Measurements from ENCODE around the gene ST3GAL3. TPM values are rescaled to one million over a fixed set of nuclear protein-coding genes. Genes with fewer than 3 reads are reported as not detected.

ST3GAL3 gene
- total and polyA plus RNA-seq, 10 of the 15 experiments (the other 5 are each of a cell fraction or from before 2014, with no cell fraction given): 1.2 to 19.3 (median 11.0) TPM

DNA sequence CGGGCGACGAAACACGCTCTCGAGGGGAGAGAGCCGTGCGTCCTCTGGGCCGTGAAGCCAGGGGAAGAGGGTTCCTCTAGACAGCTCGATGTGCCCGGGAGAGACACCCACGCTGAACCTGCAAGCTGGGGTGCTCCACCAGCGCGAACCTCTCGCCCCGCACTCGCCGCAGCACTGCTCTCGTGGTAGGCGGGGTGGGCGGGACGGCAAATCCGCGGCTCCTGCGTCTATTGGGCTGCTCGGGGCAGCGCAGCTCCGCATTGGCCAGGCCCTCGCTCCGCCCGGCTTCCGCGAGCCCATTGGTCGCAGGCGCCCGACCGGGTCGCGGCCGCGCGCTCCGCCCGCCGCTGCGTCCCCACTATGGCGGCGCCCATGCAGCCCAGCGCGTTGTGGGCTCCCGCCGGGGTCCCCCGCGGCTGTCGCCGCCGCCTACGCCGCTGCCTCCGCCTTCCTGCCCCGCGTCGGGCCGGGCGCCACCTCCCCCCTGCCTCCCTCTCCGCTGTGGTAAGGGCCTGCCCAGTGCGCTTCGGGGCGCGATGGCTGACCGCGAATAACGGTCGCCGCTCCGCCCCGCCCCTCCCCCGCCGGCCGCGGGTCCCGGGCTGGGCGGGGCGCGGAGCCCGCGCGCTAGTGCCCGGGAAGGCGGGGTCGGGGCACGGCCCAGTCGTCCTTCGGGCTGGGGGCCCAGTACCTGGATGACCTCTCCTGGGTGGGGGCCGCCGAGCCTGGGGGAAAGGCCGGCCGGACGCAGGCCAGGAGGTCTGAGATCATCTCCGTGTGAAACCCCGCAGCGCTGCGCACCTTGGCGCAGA, at the start of gene ST3GAL3 (continued):
- TF ChIP-seq BHLHE40 (IDR thresholded peaks at IDR 0.05; ENCODE audit: borderline replicate concordance in 1 of 2, low read depth in 2 of 2, low read length in 1 of 2) (peak in 1 of 2 experiments; percentile 59; a peak in 2 of 4 replicates), ZNF207 (IDR thresholded peaks at IDR 0.05; ENCODE audit: borderline replicate concordance) (0 out of 2 replicates have a peak, but pooled peaks have one; percentile 23), NFXL1 (IDR thresholded peaks at IDR 0.05; ENCODE audit: borderline replicate concordance) (0 out of 2 replicates have a peak, but pooled peaks have one; percentile 41), SIX5 (IDR thresholded peaks at IDR 0.05; ENCODE audit: low read depth, low read length, severe bottlenecking) (peak; percentile 5), FOS (IDR thresholded peaks at IDR 0.05; ENCODE audit: borderline replicate concordance, extremely low read depth, insufficient read length) (peak; percentile 69), POLR2A (IDR thresholded peaks at IDR 0.05; ENCODE audit: low read depth, low read length) (peak; percentile 96), MYB (IDR thresholded peaks at IDR 0.05; ENCODE audit: borderline replicate concordance, low read depth, low read length) (no peak), GATAD2B (conservative IDR thresholded peaks at IDR 0.05; ENCODE audit: low read depth) (peak; percentile 87), TCF3 (IDR thresholded peaks at IDR 0.05; ENCODE audit: borderline replicate concordance, insufficient read depth, low read depth, low read length) (peak; percentile 42; the same call in 1 of the 2 replicates), CHD1 (IDR thresholded peaks at IDR 0.05; ENCODE audit: low read depth, low read length) (peak; percentile 21; the same call in 1 of the 2 replicates), RB1 (IDR thresholded peaks at IDR 0.05; ENCODE audit: borderline replicate concordance) (peak; percentile 97), ZNF217 (IDR thresholded peaks at IDR 0.05) (peak; percentile 78; the same call in 1 of the 2 replicates), ETV6 (conservative IDR thresholded peaks at IDR 0.05 in 1 of 2, IDR thresholded peaks at IDR 0.05 in 1 of 2; ENCODE audit: borderline replicate concordance in 1 of 2, low read depth in 1 of 2) (no peak), TCF12 (IDR thresholded peaks at IDR 0.05; ENCODE audit: low read depth, low read length) (0 out of 2 replicates have a peak, but pooled peaks have one; percentile 12), SMAD5 (IDR thresholded peaks at IDR 0.05; ENCODE audit: low read depth) (peak; percentile 86), SP1 (IDR thresholded peaks at IDR 0.05; ENCODE audit: low read depth, low read length) (peak; percentile 95)
- TF ChIP-seq, protein P1, sequence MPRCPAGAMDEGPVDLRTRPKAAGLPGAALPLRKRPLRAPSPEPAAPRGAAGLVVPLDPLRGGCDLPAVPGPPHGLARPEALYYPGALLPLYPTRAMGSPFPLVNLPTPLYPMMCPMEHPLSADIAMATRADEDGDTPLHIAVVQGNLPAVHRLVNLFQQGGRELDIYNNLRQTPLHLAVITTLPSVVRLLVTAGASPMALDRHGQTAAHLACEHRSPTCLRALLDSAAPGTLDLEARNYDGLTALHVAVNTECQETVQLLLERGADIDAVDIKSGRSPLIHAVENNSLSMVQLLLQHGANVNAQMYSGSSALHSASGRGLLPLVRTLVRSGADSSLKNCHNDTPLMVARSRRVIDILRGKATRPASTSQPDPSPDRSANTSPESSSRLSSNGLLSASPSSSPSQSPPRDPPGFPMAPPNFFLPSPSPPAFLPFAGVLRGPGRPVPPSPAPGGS (IDR thresholded peaks at IDR 0.05; ENCODE audit: borderline replicate concordance, insufficient read depth, low read depth, low read length, poor library complexity, severe bottlenecking): peak; percentile 68
- TF ChIP-seq, protein P2, sequence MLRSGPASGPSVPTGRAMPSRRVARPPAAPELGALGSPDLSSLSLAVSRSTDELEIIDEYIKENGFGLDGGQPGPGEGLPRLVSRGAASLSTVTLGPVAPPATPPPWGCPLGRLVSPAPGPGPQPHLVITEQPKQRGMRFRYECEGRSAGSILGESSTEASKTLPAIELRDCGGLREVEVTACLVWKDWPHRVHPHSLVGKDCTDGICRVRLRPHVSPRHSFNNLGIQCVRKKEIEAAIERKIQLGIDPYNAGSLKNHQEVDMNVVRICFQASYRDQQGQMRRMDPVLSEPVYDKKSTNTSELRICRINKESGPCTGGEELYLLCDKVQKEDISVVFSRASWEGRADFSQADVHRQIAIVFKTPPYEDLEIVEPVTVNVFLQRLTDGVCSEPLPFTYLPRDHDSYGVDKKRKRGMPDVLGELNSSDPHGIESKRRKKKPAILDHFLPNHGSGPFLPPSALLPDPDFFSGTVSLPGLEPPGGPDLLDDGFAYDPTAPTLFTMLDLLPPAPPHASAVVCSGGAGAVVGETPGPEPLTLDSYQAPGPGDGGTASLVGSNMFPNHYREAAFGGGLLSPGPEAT (IDR thresholded peaks at IDR 0.05; ENCODE audit: low read depth): no peak
- TF ChIP-seq, protein P3, sequence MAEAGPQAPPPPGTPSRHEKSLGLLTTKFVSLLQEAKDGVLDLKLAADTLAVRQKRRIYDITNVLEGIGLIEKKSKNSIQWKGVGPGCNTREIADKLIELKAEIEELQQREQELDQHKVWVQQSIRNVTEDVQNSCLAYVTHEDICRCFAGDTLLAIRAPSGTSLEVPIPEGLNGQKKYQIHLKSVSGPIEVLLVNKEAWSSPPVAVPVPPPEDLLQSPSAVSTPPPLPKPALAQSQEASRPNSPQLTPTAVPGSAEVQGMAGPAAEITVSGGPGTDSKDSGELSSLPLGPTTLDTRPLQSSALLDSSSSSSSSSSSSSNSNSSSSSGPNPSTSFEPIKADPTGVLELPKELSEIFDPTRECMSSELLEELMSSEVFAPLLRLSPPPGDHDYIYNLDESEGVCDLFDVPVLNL (IDR thresholded peaks at IDR 0.05; ENCODE audit: low read depth, low read length): no peak
- TF ChIP-seq, protein P4, sequence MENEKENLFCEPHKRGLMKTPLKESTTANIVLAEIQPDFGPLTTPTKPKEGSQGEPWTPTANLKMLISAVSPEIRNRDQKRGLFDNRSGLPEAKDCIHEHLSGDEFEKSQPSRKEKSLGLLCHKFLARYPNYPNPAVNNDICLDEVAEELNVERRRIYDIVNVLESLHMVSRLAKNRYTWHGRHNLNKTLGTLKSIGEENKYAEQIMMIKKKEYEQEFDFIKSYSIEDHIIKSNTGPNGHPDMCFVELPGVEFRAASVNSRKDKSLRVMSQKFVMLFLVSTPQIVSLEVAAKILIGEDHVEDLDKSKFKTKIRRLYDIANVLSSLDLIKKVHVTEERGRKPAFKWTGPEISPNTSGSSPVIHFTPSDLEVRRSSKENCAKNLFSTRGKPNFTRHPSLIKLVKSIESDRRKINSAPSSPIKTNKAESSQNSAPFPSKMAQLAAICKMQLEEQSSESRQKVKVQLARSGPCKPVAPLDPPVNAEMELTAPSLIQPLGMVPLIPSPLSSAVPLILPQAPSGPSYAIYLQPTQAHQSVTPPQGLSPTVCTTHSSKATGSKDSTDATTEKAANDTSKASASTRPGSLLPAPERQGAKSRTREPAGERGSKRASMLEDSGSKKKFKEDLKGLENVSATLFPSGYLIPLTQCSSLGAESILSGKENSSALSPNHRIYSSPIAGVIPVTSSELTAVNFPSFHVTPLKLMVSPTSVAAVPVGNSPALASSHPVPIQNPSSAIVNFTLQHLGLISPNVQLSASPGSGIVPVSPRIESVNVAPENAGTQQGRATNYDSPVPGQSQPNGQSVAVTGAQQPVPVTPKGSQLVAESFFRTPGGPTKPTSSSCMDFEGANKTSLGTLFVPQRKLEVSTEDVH (IDR thresholded peaks at IDR 0.05; ENCODE audit: low read depth, partially characterized antibody): no peak
- TF ChIP-seq, protein P5, sequence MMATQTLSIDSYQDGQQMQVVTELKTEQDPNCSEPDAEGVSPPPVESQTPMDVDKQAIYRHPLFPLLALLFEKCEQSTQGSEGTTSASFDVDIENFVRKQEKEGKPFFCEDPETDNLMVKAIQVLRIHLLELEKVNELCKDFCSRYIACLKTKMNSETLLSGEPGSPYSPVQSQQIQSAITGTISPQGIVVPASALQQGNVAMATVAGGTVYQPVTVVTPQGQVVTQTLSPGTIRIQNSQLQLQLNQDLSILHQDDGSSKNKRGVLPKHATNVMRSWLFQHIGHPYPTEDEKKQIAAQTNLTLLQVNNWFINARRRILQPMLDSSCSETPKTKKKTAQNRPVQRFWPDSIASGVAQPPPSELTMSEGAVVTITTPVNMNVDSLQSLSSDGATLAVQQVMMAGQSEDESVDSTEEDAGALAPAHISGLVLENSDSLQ (IDR thresholded peaks at IDR 0.05): no peak

All from GM12878 (cell line).